Measurements from ENCODE around the gene STK24. TPM values are rescaled to one million over a fixed set of nuclear protein-coding genes. Genes with fewer than 3 reads are reported as not detected.
"Not testable (repeated sequence)": the region's sequence is repeated elsewhere in the genome, so short reads cannot be mapped to it uniquely, and the experiment has no call there.

Gene STK24
- total RNA-seq, result 113 TPM

DNA sequence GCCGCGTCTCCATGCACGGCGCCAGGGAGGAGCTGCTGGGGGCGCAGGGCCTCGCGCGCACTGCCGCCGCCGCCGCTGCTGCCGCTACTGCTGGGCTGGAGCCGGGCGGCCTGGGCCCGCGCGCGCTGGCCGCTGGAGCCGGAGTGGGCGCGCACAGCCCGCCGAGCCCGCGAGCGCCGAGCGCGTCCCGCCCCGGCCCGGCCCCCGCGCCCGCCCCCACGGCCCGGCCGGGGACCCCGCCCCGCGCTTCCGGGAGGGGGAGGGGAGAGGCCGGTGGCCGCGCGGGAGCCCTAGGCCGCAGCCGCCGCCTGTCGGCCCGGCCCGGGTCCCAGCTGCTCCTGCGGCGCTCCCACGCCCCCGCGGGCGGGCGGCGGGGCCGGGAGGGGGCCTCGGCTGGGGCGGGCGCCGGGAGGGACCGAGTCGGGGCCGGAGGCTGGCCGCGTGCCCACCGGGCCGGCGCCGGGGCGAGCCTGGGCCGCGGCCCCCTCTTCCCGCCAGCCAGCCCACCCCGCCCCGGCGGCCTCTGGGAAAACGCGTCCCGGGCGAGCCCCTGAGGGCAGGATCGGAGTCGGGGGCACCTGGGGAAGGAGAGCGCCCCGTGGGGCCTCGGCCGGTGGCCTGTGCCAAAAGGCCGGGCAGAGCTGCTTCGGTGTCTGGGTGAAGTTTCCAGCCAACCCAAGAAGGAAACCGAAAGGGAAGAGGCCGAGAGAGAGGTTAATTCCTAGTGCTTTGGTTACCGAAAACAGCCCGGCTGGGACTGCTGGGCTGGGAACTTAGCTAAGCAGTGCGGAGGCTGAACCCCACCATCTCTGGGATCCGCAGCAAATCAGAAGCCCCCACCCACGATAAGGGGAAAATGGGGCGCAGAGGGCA, at the start of gene STK24:
Gene STK24, minus strand, starts transcription at position 145 of the 873 bp plus-strand sequence. CDS start 321 bp downstream, outside the sequence.
- DNase-seq (ENCODE audit: low spot score), result peak; percentile 66

DNA sequence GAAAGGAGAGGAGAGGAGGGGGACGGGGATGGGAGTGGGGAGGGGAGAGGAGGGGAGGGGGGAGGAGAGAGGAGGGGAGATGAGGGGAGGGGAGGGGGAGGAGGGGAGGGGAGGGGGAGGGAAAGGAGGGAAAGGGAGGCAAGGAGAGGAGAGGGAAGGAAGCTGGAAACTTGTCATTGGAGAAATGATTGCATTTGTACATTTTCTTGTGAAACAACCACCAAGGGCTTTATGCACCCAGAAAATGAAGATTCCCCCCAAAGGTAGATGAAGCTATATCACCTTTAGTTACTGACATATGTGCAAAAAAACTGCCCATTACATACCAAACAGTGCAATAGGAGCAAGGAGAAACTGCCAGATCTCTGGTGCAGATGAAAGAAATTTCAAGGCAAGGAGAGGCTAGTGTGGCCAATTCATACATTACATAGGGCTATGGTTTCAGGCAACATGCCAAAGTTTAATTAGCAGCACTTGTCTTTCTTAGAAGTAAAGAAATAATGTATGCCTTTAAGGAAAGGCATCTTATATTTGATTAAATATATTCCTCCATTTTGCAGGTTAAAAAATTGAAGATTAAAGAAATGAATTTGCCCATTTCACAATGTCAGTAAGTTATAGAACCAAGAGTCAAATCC, 49.5 kb upstream of the STK24 start:
- no peak for DNase-seq (ENCODE audit: low spot score)

DNA sequence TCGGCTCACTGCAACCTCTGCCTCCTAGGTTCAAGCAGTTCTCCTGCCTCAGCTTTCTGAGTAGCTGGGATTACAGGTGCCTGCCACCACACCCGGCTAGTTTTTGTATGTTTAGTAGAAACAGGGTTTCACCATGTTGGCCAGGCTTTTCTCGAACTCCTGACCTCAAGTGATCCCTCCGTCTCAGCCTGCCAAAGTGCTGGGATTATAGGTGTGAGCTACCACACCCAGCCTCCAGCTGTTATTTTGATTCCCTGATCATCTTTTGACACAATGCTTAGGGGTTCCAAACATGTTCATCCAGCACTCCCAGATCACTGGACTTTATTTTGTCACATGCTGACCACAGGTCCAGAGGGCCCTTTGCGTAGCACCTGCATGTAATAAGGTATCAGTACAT, 47.7 kb upstream of the STK24 start:
- not testable (repeated sequence) for DNase-seq (ENCODE audit: low spot score)

DNA sequence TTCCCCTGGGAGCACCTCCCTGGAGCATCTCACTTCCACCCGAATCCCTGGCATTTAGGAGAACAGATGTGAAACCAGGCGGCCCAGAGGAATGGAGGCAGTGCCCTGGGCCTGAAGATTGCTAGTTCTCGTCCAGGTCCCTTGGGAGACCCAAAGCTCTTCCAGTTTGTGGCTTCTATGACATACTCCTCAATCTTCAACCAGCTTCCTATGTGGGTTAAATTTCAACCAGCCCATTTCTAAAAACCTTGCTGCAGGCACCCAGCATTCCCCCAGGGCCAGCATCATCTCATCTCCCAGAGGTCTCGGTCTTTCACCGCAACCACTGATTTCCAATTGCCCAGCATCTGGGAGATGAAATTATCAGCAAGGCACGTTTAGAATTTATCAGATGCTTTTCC, 46.0 kb upstream of the STK24 start:
- no peak for DNase-seq (ENCODE audit: low spot score)

DNA sequence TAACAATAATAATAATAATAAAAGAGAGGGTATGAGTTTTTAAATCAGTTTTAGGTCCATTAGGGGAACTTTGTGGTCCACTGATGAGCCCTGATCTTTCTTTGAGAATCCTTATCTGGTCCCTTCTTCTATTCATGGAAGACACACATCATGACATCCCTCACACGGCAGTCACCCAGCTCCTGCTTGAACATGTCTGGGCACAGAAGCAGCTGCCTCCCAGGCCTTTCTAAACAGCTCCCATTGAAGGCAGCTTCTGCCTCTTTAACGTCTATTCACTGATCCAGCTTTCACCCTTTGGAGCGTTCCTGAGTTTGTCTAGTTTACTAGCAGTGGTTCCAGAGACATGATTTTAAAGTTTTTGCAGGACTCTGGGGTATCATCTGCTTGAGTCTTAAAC, 42.6 kb upstream of the STK24 start:
- DNase-seq (ENCODE audit: low spot score), result no peak

DNA sequence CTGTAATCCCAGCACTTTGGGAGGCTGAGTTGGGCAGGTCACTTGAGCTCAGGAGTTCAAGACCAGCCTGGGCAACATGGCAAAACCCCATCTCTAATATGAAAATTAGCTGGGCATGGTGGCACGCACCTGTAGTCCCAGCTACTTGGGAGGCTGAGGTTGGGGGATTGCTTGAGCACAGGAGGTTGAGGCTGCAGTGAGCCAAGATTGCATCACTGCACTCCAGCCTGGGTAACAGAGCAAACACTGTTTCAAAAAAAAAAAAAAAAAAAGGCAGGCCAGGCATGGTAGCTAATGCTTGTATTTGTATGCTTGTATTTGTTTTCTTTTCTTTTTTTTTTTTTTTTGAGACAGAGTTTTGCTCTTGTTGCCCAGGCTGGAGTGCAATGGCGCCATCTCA, 38.7 kb upstream of the STK24 start:
- DNase-seq (ENCODE audit: low spot score), result not testable (repeated sequence)

DNA sequence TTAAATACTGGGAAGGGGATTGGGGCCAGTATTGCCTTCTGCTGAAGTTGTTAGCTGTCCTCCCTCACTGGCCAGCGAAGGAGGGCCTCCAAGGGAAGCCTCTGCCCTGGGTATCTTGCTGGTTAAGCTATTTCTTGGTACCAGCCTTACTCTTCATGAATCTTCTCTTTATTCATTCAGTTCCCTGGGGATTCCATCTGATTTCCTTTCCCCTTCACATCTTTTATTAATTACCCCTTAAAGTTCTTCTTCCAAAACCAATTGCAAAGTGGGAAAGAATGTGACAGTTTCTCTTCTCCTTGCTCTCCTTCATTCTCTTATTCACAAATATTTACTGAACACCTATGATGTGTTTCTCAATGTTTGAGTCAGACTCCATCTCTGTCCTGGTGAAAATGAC, 36.7 kb upstream of the STK24 start:
- DNase-seq (ENCODE audit: low spot score), result no peak

DNA sequence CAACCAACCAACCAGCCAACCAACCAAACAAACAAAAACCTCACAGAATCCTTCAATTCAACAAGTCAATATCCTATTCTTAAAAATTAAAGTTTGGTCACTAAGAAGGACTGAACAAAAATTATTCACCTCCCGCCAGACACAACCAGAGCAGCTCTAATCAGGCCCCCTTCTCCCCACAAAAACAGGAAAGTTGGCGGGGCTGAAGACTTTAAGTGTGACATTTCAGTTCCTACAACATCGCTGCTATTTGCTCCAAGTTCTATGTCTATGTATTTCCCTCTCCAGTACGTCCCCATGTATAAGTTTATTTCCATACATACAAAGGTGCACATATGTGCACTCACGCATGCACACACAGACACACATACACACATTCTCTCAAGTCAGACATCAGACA, 32.8 kb upstream of the STK24 start:
- DNase-seq (ENCODE audit: low spot score), result no peak

DNA sequence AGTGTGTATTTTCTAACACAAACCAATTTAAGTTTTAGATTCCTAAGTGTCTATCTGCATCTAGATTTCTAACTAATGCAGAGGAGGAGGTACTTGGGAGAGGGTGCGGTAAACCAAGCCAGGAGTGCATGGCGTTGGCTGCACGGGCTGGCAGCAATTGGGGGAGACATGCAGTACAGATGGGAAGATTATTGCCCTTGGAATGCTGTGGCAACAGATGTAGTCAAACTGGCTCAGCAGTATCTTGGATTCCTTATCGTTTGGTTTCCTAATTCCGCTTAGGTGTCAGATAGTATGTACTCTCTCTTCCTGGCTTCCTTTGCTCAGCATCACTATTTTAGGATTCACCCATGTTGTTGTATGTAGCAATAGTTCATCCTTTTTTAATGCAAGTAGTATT, 29.4 kb upstream of the STK24 start:
- DNase-seq (ENCODE audit: low spot score), result no peak

DNA sequence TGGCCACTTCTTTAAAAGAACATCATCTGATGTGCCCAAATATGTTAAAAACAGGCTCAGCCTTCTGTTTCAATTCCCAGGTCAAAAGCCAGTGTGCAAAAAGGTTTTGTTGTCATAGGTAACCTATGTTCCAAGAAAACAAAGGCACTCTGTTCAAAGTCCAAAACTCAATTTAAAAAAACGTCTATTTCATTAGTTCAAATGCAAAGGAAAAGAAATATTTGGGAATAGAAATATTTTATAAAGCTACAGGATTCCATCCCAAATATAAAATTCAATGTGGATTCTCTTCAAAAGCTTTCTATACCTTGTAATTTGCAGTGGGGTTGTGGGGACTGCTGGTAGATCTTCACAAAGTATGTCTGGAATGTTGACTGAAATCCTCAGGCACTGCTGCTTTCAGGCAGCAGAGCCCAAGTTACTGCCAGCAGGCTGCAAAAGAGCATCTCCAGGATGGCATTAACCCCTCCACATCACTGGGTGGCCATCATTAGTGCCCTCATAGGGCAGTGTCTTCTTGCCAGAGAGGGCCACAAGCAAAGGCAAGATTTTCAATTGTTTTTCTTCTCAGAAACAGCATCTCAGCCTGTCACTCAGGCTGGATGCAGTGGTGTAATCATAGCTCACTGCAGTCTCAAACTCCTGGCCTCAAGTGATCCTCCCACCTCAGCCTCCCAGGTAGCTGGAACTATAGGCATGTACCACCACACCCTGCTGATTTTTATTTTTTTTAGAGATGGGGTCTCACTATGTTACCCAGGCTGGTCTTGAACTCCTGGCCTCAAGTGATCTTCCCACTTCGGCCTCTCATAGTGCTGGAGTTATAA, 22.8 kb upstream of the STK24 start:
- no peak for DNase-seq (ENCODE audit: low spot score)

DNA sequence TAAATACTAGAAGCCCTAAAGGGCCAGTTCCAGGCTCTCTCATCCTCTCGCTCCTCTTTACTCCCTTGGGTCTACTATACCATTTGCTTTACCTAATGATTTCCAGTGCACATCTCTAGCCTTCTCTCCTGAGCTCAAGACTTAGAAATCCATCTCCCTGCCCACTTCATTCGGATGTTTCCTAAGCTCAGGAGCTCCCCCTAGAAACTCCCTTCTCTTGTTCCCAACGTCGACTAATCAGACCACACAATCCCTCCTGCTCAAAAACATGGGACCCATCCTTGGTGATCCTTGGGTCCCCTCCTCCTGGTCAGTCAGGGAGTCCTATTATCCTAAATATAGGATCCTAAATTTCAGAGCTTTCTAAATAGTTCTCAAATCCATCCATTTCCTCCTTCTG, 21.1 kb upstream of the STK24 start:
- DNase-seq (ENCODE audit: low spot score), result no peak

DNA sequence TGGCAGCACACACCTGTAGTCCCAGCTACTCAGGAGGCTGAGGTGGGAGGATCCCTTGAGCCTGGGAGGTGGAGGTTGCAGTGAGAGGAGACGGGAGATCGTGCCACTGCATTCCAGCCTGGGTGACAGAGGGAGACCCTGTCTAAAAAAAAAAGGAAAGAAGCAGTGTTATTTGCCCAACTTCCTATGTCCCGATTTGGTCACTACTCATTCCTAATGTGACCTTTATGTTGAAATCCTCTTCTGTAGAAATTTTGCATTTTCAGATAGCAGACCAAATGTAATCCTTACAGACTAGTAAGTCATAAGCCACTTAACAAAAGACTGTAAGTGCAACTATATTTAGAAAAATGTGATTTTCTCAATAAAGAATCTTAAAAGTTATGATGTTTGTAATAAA, 18.2 kb upstream of the STK24 start:
- DNase-seq (ENCODE audit: low spot score), result no peak

DNA sequence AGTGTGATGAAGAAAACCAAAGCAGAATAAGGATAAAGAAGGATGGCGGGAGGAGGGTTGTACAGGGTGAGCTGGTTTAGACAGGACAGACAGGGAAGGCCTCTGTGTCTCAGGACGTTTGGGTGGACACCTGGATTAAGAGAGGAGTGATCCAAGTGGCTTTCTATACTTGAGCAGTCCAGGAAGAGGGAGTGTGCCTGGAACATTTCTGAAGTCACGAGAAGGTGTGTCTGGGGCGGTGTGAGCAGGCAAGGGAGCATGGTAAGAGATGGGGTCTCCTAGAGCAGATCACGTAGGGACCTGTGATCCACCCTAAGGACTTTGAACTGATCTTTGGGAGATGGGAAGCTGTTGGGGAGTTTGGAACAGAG, 15.4 kb upstream of the STK24 start:
- DNase-seq (ENCODE audit: low spot score), result no peak

DNA sequence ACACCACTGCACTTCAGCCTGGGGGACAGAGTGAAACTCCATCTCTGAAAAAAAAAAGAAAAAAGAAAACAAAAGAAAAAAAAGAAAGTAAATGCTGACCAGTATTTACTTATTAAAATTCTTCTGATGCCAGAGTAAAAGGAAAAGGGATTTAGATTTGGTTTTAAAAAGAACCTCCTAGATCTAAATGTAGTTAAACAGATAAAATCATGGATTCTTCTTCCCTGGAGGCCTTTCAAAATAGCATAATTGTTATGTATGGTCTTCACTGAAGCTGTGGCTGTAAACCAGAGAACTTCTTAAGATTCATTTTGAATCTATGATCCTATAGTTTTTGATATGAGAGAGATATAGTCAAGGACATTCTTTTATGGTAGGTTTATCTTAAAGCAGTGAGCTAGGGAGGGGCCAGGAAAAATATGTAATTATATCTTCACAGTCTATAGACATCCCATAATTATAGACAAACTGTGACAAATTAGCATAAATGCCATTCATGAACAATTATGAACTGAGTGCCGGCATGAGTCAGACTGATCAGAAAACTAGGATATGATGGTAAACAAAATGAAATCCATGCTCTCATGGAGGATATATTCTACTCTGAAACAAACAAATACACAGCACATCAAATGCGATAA, 14.9 kb upstream of the STK24 start:
- DNase-seq (ENCODE audit: low spot score), result no peak

DNA sequence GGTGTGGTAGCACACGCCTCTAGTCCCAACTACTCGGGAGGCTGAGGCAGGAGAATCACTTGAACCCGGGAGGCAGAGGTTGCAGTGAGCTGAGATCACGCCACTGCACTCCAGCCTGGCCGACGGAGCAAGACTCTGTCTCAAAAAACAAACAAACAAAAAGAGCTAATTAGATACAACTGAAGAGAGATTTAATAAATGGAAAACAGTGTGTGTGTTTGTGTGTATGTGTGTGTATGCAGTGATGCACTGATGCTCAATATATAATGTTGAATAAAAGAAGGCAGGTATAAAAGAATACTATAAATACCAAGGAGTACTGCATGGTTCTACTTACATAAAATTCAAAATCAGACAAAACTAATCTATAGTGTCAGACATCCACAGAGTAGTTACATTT, 13.6 kb upstream of the STK24 start:
- not testable (repeated sequence) for DNase-seq (ENCODE audit: low spot score)

DNA sequence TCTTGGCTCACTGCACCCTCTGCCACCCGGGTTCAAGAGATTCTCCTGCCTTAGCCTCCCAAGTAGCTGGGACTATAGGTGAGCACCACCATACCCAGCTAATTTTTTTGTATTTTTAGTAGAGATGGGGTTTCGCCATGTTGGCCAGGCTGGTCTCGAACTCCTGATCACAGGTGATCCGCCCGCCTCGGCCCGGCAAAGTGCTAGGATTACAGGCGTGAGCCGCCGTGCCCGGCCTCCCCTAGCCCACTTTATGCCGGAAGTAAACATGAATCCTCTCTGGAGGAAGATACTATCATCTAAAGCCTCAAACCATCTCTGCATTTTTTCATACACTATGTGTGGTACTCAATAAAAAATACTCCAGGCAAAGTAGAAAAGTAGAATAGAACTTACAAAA, 12.6 kb upstream of the STK24 start:
- not testable (repeated sequence) for DNase-seq (ENCODE audit: low spot score)

DNA sequence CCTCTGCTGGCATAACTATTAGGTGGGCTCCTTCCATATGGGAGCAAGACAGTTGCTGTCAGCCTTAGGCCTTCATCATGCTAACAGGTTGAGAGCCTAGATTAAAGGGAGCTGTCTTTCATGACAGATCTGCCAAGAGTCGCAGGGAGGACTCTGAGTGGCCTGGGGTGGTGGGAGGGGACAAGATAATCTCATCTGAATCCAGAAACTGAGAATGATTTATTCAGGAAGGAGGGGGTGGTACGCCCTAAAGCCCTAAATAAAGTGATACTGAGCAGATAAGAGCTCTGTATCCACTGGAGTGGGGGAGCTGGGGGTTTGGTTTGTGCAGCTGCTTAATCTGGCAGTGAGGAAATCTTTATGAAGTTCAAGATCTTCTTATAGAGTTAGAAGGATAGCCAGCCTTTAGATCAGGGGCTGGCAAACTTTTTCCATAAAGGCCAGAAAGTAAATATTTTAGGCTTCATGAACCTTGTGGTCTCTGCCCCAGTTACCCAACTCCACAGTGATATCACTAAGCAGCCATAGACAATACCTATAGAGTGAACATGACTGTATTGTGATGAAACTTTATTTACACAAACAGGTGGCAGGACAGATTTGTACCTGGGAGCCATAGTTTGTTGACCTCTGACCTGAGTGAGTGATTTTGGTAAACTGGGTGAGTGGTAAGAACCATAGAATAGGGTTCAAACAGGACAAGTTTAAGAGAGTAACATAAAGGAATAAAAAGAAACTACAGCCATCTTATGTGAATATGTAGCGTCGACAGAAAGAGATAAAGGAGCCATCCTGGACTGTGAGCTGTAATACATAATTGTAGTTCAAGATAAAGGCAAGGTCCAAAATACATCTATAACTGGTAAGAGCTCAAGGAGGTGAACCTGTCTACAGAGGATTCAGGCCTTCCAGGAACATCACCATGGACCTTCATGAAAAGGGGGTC, 9.8 kb upstream of the STK24 start:
- no peak for DNase-seq (ENCODE audit: low spot score)

DNA sequence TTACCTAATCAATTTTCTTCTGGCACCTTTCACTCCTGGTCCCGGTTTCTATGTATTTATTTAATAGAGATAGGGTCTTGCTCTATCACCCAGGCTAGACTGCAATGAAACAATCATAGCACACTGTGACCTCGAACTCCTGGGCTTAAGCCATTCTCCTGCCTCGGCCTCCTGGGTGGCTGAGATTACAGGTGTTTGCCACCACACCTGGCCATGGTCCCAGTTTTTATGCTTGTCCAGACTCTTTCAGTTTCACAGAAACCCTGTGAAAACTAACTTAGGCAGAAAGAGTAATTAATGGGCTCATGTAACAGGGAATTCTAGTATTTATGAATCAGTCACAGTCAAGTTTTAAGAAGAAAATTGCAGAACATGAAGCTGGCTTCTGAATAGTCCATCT, 9.0 kb upstream of the STK24 start:
- no peak for DNase-seq (ENCODE audit: low spot score)

DNA sequence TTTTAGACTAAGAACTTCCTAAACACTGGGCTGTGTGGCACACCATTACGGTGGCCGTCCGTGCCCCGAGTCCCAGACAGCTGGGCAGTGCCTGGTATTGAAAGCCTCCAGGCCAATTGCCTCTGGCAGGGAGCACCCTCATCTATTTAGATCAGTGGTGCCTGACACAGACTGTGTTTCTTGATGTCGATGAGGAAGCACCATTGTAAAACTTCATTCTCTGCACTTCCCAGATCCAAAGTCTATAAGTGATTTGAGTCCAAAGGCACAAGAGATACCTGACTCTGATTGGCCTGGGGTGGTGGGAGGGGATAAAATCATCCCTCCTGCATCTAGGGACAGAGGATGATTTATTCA, 8.5 kb upstream of the STK24 start:
- no peak for DNase-seq (ENCODE audit: low spot score)

DNA sequence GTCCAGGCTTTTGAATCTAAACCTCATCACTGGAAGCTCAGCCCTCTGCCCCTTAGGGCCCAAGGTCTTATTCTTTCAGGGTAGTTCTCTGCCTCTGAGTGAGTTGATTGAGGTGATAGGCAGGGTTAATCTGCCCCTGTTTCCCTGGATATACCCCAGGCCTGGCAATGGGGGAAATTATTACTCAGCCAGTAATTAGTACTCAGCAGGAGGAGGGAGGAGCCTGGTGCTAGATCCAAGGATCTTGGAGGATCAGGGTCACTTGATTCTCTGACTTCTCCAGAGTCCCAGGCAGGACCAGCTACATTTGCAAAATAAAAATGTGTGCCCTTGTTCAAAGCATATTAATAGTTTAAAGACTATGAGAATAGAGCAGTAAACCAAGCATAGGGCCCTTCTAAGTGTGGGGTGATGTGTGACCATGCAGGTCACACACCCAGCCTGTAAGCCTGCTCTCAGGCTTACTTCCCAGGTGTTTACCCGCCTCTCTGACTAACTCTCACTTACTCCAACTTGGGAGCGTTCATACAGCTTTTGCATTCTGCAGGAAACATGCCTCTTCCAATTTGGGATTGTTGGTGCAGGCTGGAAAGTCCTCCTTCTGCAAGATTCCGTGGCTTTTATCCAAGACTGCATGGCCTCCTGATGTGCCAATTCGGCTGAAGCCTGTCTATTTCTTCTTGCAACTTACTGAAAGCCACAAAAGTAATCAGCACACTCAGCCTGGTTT, 7.9 kb upstream of the STK24 start:
- DNase-seq (ENCODE audit: low spot score), result no peak
